NCI-H2171 (cell line): ENCODE data around the gene MGST1.

Source experiments
- DNase-seq: peaks from one replicate; lab custom pipeline; 2025; lab: John Stamatoyannopoulos, UW

Gene MGST1, protein sequence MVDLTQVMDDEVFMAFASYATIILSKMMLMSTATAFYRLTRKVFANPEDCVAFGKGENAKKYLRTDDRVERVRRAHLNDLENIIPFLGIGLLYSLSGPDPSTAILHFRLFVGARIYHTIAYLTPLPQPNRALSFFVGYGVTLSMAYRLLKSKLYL

DNA sequence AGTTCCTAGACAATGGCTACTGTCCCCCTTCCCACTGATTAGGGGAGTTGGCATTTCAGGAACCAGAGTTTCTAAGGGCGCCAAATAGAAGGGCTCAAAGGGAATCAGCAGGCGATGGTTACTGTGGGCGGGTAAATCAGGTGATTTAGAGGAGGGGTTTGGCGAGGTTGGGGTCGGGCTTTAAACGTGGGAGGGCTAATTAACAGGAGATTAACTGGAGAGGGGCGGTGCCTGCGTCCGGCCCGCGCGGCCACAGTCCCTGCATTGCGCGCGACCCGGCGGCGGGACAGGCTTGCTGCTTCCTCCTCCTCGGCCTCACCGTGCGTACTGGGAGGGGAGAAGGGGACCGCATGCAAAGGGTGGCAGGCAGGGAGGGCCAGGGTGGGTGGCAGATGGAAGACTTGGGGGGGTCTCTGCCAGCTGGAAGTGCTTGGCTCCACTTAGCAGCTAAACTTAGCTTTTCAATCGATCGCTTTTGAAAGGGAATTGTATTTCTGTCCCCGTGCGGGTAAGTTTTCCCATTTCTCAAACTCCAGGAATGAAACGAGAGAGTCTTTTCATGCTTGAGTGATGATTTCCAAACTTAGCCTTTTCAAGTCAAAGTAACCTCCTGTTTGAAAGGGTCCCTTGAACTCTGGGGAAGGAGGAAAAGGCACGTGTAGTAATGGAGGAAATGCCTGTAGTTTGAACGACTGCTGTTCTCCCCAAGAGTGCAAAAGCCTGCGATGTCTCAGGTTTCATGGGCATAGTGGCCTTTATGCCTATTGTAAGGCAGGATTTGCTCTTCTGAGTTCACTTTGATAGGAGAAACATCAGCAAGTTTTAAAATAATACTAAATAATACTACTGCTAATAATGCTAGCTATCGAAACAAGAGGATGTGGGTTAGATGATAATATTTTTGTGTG, at the start of gene MGST1:
Gene MGST1, plus strand, starts transcription at position 255 of the 908 bp plus-strand sequence. CDS start 6,608 bp downstream, outside the sequence.
- peak; percentile 40 for DNase-seq

DNA sequence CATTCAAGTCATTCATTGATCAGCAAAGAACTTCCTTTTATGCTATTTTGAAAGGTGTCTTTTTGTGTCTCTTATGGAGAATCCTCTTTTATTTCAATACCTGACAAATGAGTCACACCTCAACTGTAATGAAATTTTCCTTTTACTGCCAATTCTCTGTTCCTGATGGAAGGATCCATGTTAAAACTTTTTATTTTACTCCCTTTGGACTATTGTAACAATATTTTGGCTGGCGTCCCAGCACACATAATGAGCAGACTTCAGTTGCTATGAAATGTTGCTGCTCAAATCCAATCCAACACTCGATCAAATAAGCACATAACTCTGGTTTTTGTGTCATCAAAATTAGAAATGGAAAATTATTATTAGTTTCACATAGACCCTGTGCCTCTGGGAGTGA, 48.0 kb upstream of the MGST1 start:
- DNase-seq: no peak

DNA sequence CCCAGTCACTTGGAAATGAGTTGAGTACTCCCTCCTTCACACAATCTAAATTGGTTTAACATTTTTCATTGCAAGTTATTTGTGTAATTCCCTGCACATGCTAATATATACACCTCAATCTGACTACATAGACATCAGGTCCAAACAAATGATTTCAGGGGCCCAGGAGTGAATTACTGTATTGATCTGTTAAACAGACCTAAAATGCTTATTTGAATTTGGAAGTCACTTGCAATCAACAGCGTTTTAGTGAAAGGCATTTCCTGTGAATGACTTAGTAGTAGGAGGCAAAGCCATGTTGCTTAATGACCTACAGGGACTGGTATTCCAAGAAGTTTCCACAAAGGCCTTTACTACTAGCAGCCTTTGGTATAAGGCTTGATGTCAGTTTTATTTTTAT, 47.3 kb upstream of the MGST1 start:
- DNase-seq: no peak

DNA sequence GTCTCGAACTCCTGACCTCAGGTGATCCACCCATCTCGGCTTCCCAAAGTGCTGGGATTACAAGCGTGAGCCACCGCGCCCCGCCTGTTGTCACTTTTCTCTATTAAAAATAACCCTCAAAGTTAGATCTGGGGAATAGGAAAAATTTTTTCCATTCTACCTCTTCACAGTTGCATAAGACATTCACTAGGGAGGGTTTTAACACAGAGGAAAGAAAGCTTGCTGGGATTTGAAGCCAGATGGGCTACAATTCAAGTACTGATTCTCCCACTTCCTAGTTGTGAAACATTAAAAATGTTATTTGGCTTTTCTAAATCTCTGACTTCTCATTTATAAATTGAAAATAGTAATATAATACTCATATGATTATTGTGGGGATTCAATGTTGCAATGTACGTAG, 46.7 kb upstream of the MGST1 start:
- DNase-seq: no peak

DNA sequence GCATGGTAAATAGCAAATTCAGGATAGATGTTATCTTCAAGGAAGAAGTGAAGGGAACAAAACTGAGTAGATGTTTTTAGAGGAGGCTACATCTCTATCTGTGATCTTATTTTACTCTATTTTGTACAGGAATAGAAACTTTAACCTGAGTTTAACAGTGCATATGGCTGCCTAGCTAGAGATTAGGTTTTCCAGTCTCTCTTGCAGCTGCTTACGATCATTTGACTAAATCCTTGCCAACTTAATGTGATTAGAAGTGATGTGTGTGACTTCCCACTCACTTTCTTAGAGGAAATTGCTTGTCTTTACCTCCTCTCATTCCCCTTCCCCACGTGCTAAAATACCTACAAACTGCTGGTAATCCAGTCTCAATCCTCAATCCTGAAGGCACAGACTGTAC, 43.5 kb upstream of the MGST1 start:
- DNase-seq: no peak

DNA sequence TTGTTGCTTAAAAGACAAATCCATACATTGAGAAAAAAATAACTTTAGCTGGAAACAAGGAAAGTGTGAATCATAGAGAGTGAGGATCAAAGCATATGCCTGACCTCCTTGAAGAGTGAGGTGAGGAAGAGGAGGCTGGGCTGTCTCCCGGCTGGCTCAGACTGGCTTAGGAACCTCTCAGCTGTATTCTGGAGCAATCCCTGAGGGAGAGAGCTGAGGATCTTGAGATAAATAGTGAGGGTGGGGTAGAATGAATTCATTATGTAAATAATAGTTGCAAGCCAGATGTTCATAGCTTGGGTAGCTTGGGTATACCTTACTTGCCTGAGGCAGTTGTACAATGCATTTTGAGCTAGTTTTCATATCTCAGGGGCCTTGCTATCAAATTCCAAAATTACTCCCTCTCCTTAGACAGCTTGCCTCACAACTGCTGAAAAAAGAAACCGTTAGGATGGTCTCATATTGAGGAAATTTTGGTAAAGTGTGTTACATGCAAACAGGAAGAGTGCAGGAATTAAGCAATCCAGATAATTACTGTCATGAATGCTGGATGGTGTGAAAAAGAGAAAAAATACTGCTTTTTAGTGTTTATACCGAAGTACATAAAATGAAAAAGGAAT, 39.5 kb upstream of the MGST1 start:
- DNase-seq: peak; percentile 62

DNA sequence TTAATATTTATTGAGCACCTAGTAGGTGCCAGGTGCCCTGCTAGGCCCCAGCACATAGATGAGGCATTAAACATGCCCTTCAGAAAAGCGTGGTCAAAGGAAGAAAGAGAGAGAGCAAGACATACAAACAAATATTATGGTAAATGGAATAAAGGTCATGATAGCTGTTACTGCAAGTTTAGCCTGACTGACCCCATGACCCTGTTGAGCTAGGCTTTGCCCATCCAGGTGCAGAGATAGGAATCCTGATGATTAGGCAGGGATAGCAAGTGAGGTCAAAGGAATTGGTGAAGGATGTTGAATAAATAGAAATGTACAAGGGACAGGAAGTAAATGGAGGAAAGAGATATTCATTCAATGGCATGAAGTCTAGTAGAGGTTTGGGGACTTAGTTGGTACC, 36.5 kb upstream of the MGST1 start:
- no peak for DNase-seq

DNA sequence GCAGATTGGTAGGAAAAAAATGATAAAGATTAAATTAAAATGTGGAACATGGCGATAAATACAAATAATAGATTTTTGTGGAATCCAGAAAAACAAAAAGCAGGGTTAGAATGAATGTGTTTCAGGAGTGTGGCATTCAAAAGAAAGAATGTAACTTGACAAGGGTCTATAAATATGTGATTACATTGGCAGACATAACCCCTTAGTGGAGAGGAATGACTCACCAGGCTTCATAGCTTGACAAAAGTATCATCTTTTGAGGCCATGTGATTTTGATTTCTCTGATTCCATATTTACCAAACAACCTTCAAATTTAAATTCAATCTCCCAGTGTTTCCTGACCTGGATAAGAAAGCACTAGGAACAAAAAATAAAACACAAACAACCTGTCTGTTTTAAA, 24.4 kb upstream of the MGST1 start:
- no peak for DNase-seq

DNA sequence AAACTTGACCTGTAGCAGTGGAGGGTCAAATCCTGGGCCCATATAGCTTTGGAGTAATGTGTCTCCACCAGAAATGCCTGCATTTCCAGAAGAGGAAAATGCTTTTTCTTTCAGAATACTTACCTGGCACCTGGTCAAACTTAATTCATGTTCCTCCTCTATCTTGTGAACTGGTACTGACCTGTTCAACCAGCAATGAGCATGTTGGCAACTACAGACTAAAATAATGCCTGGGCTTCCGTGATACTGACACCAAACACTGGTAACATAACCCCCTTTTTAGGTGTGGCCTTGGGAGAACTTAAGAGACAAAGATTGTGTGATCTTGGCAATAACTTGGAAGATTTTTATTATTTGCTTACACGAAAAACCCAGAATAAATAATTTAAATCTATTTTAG, 23.8 kb upstream of the MGST1 start:
- no peak for DNase-seq

DNA sequence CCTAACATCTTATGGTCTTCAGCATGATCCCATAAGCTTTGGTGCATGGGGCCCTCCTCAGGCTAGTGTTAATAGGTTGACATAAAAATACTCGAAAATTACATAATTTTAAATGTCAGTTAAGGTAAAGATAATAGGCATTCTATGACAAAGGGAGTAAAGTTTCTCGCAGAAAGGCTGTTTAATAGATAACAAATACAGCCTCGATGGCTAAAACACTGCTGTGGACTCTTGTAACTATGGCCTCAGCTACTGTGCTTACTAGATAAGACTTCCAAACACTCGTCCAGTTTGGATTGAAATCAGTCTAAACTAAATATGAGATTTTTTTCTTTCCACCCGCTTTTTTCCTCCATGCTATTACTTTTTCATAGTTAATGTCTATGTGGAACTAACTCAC, 23.2 kb upstream of the MGST1 start:
- no peak for DNase-seq

DNA sequence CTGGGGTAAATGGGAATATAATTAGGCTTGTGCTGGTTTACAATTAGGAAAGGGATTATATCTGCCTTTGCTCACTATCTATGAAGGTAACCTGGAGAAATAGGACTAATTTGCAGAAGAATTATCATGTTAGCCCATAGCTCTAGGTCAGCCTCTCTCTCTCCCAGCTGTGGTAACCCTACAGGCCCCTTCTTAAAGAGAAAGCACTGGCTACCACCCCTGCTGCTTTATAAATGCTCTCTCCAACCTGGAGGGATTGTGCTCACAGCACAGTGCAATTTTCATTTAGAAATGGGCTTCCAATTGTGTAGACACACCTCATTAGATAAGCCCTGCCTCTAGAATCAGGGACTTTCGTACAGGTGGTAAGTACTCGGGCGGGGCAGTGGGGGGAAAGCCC, 22.7 kb upstream of the MGST1 start:
- DNase-seq: no peak

DNA sequence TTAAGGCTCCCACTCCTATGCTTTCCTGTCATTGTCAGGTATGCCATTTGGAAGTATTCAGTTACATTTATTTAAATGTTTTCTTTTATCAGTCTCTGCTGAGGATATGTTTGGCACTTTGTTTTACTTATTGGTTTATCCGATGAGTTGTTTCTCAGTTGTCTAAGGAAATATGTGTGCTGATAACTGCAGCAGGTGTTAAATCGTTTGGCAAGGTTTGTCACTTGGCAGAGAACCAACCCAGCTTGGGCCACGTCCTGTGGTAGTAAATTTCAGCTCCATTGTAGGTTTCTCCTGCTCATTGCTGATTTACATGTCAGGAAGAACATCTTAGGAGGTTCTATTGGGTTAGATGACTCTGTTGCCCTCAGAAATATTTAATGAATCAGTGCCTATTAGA, 22.0 kb upstream of the MGST1 start:
- DNase-seq: peak; percentile 15

DNA sequence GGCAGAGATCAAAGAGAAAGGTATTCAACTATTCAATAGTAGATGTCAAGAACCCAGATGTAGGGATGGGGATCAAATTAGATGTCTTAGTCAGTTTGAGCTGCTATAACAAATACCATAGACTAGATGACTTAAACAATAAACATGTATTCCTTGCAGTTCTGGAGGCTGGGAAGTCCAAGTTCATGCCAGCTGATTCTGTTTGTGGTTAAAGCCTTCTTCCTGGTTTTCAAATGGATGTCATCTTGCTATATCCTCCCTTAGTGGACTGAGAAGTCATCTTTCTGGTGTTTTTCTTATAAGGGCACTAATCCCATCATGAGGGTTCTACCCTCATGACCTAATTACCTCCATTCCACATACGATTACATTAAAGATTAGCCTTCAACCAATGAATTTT, 19.5 kb upstream of the MGST1 start:
- no peak for DNase-seq

DNA sequence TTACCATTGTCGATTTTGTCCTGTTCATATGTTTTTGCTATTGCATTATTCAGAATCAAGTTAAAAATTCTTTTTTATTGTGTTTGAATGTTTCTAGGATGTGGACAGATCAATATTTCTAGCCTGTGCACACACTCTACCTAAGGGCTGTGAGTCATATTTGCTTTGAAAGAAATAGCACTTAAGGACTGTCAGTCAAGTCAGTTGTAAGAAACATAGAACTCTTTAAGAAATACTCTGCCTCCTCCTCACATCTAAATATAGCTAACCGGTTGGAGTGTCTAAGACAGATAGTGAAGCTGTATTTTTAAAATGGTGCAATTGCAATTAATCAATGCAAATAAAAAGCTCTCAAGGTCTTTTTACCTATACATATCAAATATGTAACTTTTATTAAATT, 17.9 kb upstream of the MGST1 start:
- DNase-seq: no peak

DNA sequence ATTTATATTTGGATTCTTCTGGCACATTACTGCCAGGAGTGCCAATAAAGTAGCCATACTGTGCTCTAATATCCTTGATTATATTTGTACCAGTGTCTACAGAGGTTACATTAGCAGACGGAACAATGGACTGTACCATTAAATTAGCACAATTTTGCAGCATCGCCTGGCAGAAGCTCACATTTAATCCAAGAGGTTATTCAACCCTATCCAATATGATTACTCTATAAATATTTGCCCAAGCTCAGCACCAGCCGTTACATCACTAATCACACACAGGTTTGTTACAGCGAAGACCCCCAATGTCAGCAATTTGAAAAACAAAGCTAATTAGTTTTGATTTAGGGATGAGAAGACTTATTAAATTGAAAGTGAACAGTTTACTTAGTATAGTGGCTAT, 16.9 kb upstream of the MGST1 start:
- DNase-seq: no peak

DNA sequence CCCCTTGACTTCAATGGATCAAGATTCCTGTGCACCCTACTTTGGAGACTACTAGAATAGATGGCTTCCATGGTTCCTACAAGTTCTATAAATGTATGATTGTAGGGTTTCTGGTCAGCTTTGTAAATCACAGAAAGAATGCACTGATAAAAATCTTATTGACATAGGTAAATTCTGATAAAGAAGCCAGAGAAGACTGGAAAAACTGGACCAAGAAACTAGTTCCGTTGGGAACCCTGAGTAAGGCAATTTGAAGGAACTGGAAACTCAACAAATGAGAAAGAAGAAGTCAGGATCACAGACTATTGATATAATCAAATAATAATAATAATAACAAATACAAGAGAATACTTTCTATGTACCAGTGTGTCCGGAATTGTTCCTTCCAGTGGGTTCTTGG, 15.4 kb upstream of the MGST1 start:
- DNase-seq: no peak

DNA sequence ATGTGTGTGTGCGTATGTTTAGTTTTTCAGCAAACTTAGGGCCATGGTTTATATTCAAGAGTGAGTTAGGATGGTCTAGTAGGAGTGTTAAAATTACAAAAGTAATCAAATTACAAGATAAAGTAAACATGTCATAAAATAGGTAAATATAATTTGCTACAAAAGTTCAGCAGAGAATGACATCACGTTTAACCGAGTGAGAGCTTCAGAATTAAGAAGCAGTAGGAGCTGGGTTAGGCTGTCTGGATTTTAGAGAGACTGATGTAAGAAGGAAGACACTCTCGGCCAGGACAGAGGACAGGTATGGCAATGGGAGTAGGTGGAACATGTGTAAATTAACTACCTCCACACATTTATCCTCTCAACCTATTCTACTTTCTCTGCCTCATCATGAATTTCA, 11.6 kb upstream of the MGST1 start:
- no peak for DNase-seq

DNA sequence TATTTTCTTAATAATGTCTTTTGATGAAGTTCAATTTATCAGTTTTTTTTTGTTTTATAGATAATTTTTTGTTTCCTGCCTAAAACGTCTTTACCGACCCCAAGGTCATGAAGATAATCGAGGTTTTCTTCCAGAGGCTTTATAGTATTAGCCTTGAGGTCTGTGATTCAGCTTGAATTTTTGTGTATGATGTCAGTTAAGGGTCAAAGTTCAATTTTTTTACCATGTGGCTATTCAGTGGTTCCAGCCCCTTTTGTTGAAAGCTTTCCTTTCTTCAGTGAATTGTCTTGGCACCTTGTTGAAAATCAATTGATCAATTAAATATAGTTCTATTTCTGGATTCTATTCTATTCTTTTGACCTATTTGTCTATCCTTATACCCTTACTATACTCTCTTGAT, 3.2 kb upstream of the MGST1 start:
- no peak for DNase-seq

DNA sequence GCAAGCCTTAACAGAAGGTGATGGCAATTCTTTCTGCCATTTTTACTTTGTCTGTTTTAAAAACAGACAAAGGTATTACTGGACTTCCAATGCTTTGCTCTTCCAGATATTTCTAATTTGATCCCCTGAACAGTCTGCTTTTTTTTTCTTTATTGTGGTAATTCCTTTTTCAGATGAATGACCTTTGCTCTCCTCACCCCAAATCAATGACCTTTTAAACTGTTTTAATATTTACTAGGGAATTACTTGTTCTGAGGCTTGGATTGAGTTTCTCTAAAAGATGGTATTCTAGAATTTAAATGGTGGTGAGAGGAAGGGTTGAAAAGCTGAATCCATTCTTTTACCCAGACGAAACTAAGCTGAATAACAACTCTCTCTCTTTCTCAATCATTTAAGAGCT, 2.3 kb upstream of the MGST1 start:
- DNase-seq: no peak

DNA sequence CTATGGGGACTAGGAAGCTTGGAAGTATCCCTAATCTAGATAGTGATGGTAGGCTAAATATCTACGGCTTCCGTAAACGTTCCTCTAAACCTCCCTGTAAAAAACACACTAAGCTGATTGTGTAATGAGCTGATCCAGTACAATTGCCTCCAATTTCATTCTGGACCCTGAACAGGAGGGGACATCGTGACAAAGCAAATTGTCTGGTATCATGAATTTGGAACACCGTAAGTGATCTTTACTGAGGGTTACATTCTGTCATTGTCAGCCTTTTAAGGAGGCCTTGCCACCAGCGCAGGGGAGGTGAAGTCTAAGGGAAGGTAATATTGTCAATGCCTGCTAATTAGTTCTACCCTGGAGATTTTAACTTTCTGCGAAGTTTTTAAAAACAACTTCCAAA, 487 bp upstream of the MGST1 start:
- DNase-seq: no peak

DNA sequence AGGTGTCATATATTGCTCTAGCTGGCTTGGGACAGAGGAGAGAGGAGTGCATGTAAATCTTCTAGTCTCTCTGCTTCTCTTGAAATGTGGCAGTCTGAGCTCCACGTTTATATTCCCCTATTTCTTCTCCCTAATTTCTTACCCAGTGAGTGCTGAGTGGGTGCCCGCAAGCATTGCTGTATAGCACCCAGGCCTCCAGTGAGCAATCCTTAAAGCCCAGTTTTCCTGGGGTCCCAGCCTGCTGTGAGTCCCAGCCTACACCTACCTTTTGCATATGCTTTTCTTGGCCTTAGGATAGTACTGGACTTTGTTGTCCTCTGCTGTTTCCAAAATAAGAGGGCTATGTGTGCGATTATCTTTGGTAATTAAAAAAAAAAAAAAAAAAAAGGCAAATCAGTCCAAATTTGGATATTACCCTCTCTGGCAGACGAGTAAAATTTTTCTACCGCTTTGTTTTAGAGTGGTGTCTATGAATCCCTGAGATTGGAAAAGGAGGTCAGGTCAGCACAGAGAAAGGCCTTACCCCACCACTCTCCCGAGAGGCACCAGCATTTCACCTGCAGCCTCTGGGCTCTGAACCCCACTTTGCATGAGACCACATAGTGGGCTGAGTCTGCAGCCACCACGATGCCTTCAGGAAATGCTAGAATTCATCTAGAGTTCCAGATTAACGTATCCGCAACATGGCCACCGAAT, 1.1 kb downstream of the MGST1 start:
- DNase-seq: no peak

DNA sequence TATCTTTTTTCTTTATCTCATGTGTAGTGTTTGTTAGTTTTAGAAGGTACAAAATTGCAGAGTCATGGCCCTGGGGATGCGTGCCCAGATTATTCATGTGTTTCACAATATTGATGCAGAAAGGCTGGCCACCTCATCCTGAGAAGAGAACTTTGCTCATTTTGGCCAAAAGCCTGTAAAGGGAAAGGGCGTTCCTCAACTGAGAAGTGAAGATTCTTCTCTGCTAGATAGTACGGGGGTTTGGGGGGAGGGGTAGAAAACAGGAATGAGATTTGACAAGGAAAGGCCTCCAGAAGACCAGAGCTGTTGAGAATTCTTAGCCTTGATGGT, 1.7 kb downstream of the MGST1 start:
- no peak for DNase-seq

DNA sequence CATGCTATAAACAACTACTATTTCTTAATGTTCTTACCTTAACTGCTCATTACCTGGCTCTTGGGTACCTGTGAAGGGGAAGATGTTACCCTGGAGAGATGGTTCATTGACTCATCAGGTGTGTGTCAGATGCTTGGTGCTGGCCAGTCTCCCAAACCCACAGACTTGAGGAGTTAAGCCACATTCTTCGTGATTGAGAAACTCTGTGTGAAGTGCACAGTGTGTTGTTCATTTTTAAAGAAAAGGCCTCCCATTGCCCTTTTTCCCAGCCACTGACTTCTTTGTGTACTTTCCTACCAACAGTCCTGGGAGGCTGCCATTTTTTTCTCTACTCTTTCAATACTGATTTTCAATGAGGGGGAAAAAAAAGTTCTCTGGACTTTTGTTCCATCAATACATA, 3.2 kb downstream of the MGST1 start:
- DNase-seq: no peak
